Esophagus (tissue), 2 donors: ENCODE results near the gene HSCB. TPM values are rescaled to one million over a fixed set of nuclear protein-coding genes. Genes with fewer than 3 reads are reported as not detected.
"Not testable (repeated sequence)": the region's sequence is repeated elsewhere in the genome, so short reads cannot be mapped to it uniquely, and the experiment has no call there.

Experiments used
- H3K27ac ChIP-seq, 2 donors: one replicate each; pipeline ENCODE4 v1.5.1; 2013; ENCODE audit warnings: low read depth in 2 of 2, mild to moderate bottlenecking in 2 of 2, inconsistent platforms in 1 of 2, low read length in 1 of 2, moderate library complexity in 1 of 2
- H3K27me3 ChIP-seq, 2 donors: one replicate each; pipeline ENCODE4 v1.6.1; 2013; ENCODE audit warnings: low read length in 2 of 2, control low read depth in 1 of 2, mild to moderate bottlenecking in 1 of 2; ENCODE audit not compliant: insufficient read depth in 2 of 2, control insufficient read depth in 1 of 2
- H3K36me3 ChIP-seq, 2 donors: one replicate each; pipeline ENCODE4 v1.6.1; 2013; ENCODE audit warnings: low read length in 1 of 2; ENCODE audit not compliant: control insufficient read depth in 2 of 2, insufficient read depth in 2 of 2
- H3K4me1 ChIP-seq, 2 donors: one replicate each; pipeline ENCODE4 v1.6.1; 2013; ENCODE audit warnings: low read length in 1 of 2; ENCODE audit not compliant: control insufficient read depth in 2 of 2, insufficient read depth in 2 of 2
- H3K4me3 ChIP-seq, 2 donors: one replicate each; pipeline ENCODE4 v1.5.1; 2013; ENCODE audit warnings: low read length in 2 of 2, mild to moderate bottlenecking in 2 of 2, low read depth in 1 of 2, moderate library complexity in 1 of 2
- H3K9me3 ChIP-seq, 2 donors: one replicate each; pipeline ENCODE4 v1.6.1; 2013; ENCODE audit warnings: mild to moderate bottlenecking in 2 of 2, low read depth in 1 of 2, low read length in 1 of 2, moderate library complexity in 1 of 2; ENCODE audit not compliant: control insufficient read depth in 2 of 2, insufficient read depth in 1 of 2
- WGBS, 2 donors: extraction: QIAGEN DNeasy Blood & Tissue Kit; methylation state at CpG; one replicate each; pipeline ENCODE4 v1.1.7; 2013; 5-methylcytosine and 5-hydroxymethylcytosine counted together
- polyA plus RNA-seq, 2 donors: library from polyadenylated mRNA; stranded (reverse); fragments of 200-250 nt; gene quantifications; one replicate each; pipeline ENCODE4 v1.2.3, GENCODE V29; 2013
- donor health status: healthy with polysubstance abuse.
- donor health status: Bipolar disorder and iron deficiency.

HSCB gene
- polyA plus RNA-seq, 2 donors = 10.4 to 11.4 TPM

DNA sequence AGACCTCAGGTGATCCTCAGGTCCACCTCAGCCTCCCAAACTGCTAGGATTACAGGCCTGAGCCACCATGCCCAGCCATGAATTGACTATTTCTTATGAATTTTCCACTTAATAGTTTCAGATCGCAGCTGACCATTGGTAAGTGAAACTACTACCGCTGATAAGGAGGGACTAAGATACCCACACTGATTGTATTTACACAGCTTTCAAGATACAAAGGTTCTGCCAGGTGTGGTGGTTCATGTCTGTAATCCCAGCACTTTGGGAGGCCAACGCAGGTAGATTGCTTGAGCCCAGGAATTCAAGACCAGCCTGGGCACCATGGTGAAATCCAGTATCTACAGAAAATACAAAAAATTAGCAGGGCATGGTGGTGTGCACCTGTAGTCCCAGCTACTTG is 4.1 kb upstream of the HSCB start:
- Histone ChIP-seq H3K27ac (no peak overlapping the region), H3K4me1 (no peaks in the 10 kb centered on the region), H3K27me3 (no peaks in the 10 kb centered on the region), H3K36me3 (no peaks in the 10 kb centered on the region), H3K9me3 (no peaks in the 10 kb centered on the region), H3K4me3 (no peak overlapping the region)
- 73 to 92% methylated on average over 3 of the region's 3 CpGs for WGBS, 2 donors

DNA sequence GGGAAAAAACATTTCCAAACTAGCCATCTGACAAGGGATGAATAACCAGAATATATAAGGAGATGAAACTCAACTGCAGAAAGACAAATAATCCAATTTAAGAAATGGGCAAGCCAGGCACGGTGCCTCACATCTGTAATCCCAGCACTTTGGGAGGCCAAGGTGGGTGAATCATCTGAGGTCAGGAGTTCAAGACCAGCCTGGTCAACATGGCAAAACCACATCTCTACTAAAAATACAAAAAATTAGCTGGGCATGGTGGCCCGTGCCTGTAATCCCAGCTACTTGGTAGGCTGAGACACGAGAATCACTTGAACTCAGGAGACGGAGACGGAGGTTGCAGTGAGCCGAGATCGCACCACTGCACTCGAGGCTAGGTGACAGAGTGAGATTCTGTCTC is 3.0 kb upstream of the HSCB start:
- WGBS, 2 donors = 87% methylated on average over 8 of the region's 8 CpGs
- H3K27me3 ChIP-seq, H3K4me3 ChIP-seq, H3K36me3 ChIP-seq, H3K9me3 ChIP-seq, H3K4me1 ChIP-seq, H3K27ac ChIP-seq: not testable (repeated sequence)

DNA sequence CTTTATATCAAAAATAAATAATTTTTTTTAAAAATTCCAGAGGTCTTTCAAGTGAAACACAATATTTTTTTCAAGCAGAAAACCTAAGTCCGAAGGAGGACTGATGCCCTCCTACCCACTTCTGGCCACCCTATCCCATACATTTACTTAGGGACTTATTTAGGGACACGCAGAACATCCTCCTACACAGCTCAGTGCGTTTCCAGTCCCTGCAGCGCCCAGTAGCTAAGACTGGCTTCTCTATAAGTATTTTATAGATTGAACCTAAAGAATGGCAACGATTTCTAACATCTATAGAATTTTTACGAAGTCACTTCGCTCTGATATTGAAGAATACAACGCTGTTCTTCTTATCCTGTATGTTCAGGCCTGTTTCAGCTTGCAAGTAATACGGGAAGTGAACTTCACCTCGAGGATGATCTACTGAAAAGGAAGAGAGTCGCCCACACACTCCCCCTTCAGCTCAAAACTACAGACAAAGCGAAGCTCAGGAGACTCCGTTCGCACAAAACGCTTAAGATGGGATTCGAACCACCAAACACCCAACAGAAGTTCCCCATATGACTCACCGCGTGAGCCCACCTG is 547 bp upstream of the HSCB start:
- peak overlapping the region in 1 of 2 donors; percentile 56 for H3K27ac ChIP-seq
- 5 to 9% methylated on average over 18 of the region's 18 CpGs for WGBS, 2 donors
- H3K36me3 ChIP-seq = peaks cover 3 to 5% of the 10 kb centered on the region in 2 donors
- H3K4me1 ChIP-seq = no peaks in the 10 kb centered on the region
- no peaks in the 10 kb centered on the region for H3K9me3 ChIP-seq
- H3K4me3 ChIP-seq = peak overlapping the region; percentile 73 to 76
- no peaks in the 10 kb centered on the region for H3K27me3 ChIP-seq

DNA sequence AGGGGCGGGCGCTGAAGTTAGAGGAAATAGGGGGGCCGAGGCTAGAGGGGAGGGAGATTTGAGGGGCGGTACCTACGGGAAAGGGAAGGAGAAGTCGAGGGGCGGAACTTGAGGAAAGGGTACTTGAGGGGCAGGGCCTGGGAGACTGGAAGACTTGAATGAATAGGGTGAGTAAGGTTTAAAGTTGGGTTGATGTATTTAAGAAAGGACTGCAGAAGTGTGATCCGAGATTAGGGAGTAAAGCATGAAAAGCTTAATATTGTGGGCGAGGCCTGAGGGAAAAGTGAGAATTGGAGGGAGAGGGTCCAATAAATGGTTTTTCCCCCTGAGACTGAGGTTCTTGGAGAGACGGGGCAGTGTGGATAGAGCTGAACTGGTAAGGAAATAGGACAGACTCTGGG is 723 bp downstream of the HSCB start:
- H3K27ac ChIP-seq = peak overlapping the region; percentile 92 to 95
- peak overlapping the region; percentile 73 to 76 for H3K4me3 ChIP-seq
- H3K27me3 ChIP-seq = no peaks in the 10 kb centered on the region
- 2% methylated on average over 10 of the region's 10 CpGs for WGBS, 2 donors
- peaks cover 3 to 9% of the 10 kb centered on the region in 2 donors for H3K36me3 ChIP-seq
- H3K4me1 ChIP-seq = no peaks in the 10 kb centered on the region
- no peaks in the 10 kb centered on the region for H3K9me3 ChIP-seq

DNA sequence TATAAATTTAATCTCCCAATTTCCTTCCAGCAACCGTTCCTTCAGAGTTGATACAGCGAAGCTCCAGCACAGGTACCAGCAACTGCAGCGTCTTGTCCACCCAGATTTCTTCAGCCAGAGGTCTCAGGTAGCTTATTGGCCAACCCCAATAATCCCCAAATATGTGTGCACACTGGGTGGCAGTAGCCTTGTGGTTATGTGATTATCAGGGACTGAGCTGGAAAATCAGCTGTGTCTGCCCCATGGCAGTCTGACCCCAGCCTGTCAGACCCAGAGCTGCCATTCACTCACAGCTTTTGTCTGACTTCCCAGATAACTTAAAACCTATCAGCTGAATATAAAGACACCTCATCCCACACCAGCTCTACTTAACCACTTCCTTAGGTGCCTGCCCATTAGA is 2.0 kb downstream of the HSCB start:
- Histone ChIP-seq H3K4me3 (no peak overlapping the region), H3K27me3 (no peaks in the 10 kb centered on the region), H3K4me1 (no peaks in the 10 kb centered on the region), H3K36me3 (peaks cover 3 to 11% of the 10 kb centered on the region in 2 donors), H3K9me3 (no peaks in the 10 kb centered on the region), H3K27ac (no peak overlapping the region)
- WGBS, 2 donors = 88 to 96% methylated on average over 3 of the region's 3 CpGs

DNA sequence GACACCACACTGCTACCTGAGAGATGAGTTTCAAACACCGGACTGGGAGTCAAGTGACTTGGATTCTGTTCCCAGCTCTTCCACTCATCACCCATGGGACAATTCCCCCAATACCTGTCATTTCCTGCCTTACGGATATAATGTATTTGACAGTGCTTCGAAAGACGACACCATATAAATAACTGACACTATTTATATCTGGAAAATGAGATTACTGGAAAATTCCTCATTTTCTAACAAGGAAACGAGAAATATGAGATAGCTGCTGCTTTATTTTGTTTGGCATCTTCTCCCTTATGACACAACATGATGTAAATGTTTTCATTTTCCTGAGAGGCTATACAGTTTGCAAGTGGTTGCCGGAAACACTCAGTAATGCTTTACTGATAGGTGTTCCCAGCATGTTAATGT is 8.6 kb downstream of the HSCB start:
- Histone ChIP-seq H3K9me3 (no peaks in the 10 kb centered on the region), H3K27me3 (no peaks in the 10 kb centered on the region), H3K36me3 (peaks cover 3 to 9% of the 10 kb centered on the region in 2 donors), H3K4me3 (no peak overlapping the region), H3K27ac (no peak overlapping the region), H3K4me1 (no peaks in the 10 kb centered on the region)
- WGBS, 2 donors = 74 to 82% methylated on average over 6 of the region's 6 CpGs

DNA sequence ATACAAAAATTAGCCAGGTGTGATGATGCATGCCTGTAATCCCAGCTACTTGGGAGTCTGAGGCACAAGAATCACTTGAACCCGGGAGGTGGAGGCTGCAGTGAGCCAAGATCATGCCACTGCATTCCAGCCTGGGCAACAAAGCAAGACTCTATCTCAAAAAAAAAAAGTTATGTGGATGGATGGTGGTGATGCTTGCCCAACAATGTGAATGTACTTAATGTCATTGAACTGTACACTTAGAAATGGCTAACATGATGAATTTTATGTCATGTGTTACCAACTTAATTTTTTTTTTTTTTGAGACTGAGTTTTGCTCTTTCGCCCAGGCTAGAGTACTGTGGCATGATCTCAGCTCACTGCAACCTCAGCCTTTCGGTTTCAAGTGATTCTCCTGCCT is 12.7 kb downstream of the HSCB start:
- H3K4me3 ChIP-seq, H3K27ac ChIP-seq, H3K4me1 ChIP-seq, H3K9me3 ChIP-seq, H3K36me3 ChIP-seq, H3K27me3 ChIP-seq: not testable (repeated sequence)
- 98 to 99% methylated on average over 3 of the region's 3 CpGs for WGBS, 2 donors

DNA sequence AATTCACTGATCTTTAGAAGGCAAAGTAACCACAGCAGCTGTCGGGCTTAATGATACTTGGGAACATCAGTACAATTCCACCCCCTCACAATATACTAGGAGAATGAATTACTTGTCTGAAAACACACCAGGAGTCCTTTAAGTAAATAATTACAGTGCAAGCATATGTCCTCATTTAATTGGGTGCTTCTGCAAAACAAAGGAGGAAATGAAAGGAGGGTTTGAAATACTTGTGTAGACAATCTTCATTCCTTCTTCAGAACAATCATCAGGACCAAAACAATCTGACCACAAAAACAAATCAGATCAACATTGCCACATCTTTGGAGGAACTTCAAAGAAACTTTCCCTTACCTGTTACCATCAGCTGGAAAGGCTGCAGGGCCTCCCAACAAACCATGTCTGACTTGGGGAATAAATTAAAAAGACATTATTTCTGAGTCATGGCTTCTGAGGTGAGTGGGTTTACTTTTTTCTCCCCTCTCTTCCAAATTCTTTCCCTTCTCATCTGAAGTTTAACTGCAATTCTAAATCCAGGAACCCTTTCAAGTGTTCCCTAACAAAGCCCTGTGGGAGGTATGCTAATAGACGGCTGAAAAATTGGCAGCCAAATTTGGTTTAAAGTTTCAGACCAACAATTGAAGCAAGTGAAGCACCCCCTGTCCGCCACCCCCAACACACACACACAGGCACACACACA is 18.2 kb downstream of the HSCB start:
- Histone ChIP-seq H3K9me3 (no peaks in the 10 kb centered on the region), H3K4me1 (no peaks in the 10 kb centered on the region), H3K4me3 (no peak overlapping the region), H3K27ac (no peak overlapping the region), H3K27me3 (no peaks in the 10 kb centered on the region), H3K36me3 (no peaks in the 10 kb centered on the region)
- 52 to 66% methylated on average over 3 of the region's 3 CpGs for WGBS, 2 donors

DNA sequence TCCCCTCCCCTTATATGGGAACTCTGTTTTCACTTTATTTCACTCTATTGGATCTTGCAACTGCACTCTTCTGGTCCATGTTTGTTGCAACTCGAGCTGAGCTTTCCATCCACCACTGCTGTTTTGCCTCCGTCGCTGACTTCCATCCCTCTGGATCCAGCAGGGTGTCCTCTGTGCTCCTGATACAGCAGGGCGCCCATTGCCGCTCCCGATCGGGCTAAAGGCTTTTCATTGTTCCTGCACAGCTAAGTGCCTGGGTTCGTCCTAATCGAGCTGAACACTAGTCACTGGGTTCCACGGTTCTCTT is 19.6 kb downstream of the HSCB start:
- Histone ChIP-seq H3K36me3 (no peaks in the 10 kb centered on the region), H3K27me3 (no peaks in the 10 kb centered on the region), H3K4me3 (no peak overlapping the region), H3K27ac (no peak overlapping the region), H3K9me3 (no peaks in the 10 kb centered on the region), H3K4me1 (no peaks in the 10 kb centered on the region)
- WGBS, 2 donors = 94 to 98% methylated on average over 10 of the region's 10 CpGs

DNA sequence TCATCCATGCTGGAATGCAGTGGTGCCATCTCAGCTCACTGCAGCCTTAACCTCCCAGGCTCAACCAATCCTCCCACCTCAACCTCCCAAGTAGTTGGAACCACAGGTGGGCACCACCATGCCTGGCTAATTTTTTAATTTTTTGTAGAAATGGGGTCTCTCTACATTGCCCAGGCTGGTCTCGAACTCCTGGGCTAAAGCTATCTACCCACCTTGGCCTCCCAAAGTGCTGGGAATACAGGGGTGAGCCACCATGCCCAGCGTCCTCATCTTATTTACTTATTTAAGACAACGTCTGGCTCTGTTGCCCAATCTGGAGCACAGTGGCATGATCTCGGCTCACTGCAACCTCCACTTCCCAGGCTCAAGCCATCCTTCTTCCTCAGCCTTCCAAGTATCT is 20.2 kb downstream of the HSCB start:
- not testable (repeated sequence) for H3K4me3 ChIP-seq, H3K27me3 ChIP-seq, H3K27ac ChIP-seq, H3K4me1 ChIP-seq, H3K9me3 ChIP-seq, H3K36me3 ChIP-seq
- 92 to 96% methylated on average over 4 of the region's 4 CpGs for whole genome bisulfite sequencing, 2 donors
